Kidney (tissue), 14 donors: Measurements from ENCODE around the gene KCTD5. TPM values are rescaled to one million over a fixed set of nuclear protein-coding genes. Genes with fewer than 3 reads are reported as not detected.

Experiments
- DNase-seq, 5 donors: peaks; one replicate each; pipeline ENCODE4 v3.0.0-alpha.2; 2013 to 2020
- FAIRE-seq: peaks from 2 replicates; lab custom pipeline; 2012; peaks lifted over from hg19 to GRCh38; lab: Jason Lieb, UNC
- H3K27ac ChIP-seq, 2 donors: one replicate each; pipeline ENCODE4 v1.7.0; 2013; ENCODE audit warnings: low read depth in 2 of 2, low read length in 2 of 2, inconsistent platforms in 1 of 2
- H3K27me3 ChIP-seq: one replicate; pipeline ENCODE4 v1.7.1; 2013; ENCODE audit warnings: low read length, inconsistent platforms; ENCODE audit not compliant: control insufficient read depth, insufficient read depth
- H3K36me3 ChIP-seq, 3 donors: one replicate each; pipeline versions ENCODE4 v1.7.0 to v1.7.1; 2013; ENCODE audit warnings: low read length in 3 of 3, control low read depth in 1 of 3, inconsistent platforms in 1 of 3; ENCODE audit not compliant: insufficient read depth in 3 of 3, control insufficient read depth in 2 of 3
- H3K4me1 ChIP-seq, 3 donors: one replicate each; pipeline versions ENCODE4 v1.7.0 to v1.7.1; 2013; ENCODE audit warnings: low read length in 3 of 3, inconsistent platforms in 1 of 3, low read depth in 1 of 3; ENCODE audit not compliant: control insufficient read depth in 2 of 3, insufficient read depth in 2 of 3
- H3K4me3 ChIP-seq, 3 donors: one replicate each; pipeline versions ENCODE4 v1.7.0 to v1.8.1; 2013; ENCODE audit warnings: low read length in 3 of 3, control low read depth in 1 of 3, inconsistent platforms in 1 of 3
- H3K9ac ChIP-seq, 3 donors: one replicate each; pipeline versions ENCODE4 v1.7.0 to v1.7.1; 2013; ENCODE audit warnings: low read length in 3 of 3, control low read depth in 1 of 3, inconsistent platforms in 1 of 3
- H3K9me3 ChIP-seq, 3 donors: one replicate each; pipeline versions ENCODE4 v1.7.0 to v1.7.1; 2013; ENCODE audit warnings: low read length in 3 of 3, control low read depth in 1 of 3, inconsistent platforms in 1 of 3; ENCODE audit not compliant: control insufficient read depth in 2 of 3, insufficient read depth in 1 of 3
- CTCF ChIP-seq: IDR thresholded peaks from 3 replicates; pipeline ENCODE4 v1.5.1; 2012; ENCODE audit warnings: mild to moderate bottlenecking, moderate library complexity, borderline replicate concordance; ENCODE audit not compliant: insufficient read depth; ENCODE audit errors: extremely low read depth
- intact Hi-C: fragments of 100-400 bp; cut with DNase I; formaldehyde crosslinking; loops from one replicate; pipeline ENCODE4 v1.11.1; 2022
- polyA plus RNA-seq: library from polyadenylated mRNA; stranded (reverse); fragments of 350-450 nt; fragmentation: Illumina TruSeq; extraction: RNeasy Lipid Tissue Mini Kit (QIAGEN cat#74804); gene quantifications from one replicate; pipeline ENCODE4 v1.2.3, GENCODE V29; 2014; ENCODE audit warnings: low read depth, low replicate concordance; ENCODE audit not compliant: insufficient read depth
- total RNA-seq: library from RNA; stranded (reverse); fragmentation: NEBNext Ultra II Directional; extraction: Animal tissue kit (Norgen Biotek cat#: 25700); gene quantifications from one replicate; pipeline ENCODE4 v1.2.1, GENCODE V29; 2021
- donor health status: control.
- donor health status: control.
- donor health status: control.
- donor health status: control.
- donor health status: control.
- donor health status: DM: yes; HTN: yes; CAD: no.
- donor health status: Normal renal cell carcinoma (clear cell type).

KCTD5 gene
- total and polyA plus RNA-seq, 2 donors from 2014 or later = 12.8 to 19.9 TPM

GRCh38 chr16:2755158-2755557, 72.8 kb downstream of the KCTD5 start:
- peak overlapping the region in 2 of 3 donors; percentile 43 to 86 for H3K9ac ChIP-seq
- no peak for TF ChIP-seq CTCF
- intact Hi-C loops = no loop called here
- FAIRE-seq (no peak), DNase-seq (no peak)
- H3K9me3 ChIP-seq = peaks cover 0 to 5% (median 0%) of the 10 kb centered on the region in 3 donors
- peak overlapping the region in 2 of 3 donors; percentile 77 to 89 for H3K4me3 ChIP-seq
- no peaks in the 10 kb centered on the region for H3K27me3 ChIP-seq
- H3K27ac ChIP-seq = no peak overlapping the region
- peaks cover 13 to 34% (median 27%) of the 10 kb centered on the region in 3 donors for H3K36me3 ChIP-seq
- H3K4me1 ChIP-seq = peaks cover 0 to 28% (median 9%) of the 10 kb centered on the region in 3 donors

- H3K4me1 ChIP-seq = peaks cover 0 to 27% (median 9%) of the 10 kb centered on the region in 3 donors
- FAIRE-seq = no peak
- peaks cover 23 to 47% (median 39%) of the 10 kb centered on the region in 3 donors for H3K36me3 ChIP-seq
- TF ChIP-seq CTCF = no peak
- intact Hi-C loops = no loop called here
- no peaks in the 10 kb centered on the region for H3K27me3 ChIP-seq
- H3K9me3 ChIP-seq = peaks cover 0 to 3% (median 0%) of the 10 kb centered on the region in 3 donors
- H3K4me3 ChIP-seq = no peak overlapping the region
- peak in 1 of 5 donors; percentile 74 for DNase-seq
- no peak overlapping the region for H3K9ac ChIP-seq
- no peak overlapping the region for H3K27ac ChIP-seq
Observed at GRCh38 chr16:2756288-2757015, 74.1 kb downstream of the KCTD5 start.

- intact Hi-C loops = no loop called here
- no peak overlapping the region for H3K4me3 ChIP-seq
- H3K9me3 ChIP-seq = no peaks in the 10 kb centered on the region
- peaks cover 0 to 25% (median 9%) of the 10 kb centered on the region in 3 donors for H3K4me1 ChIP-seq
- no peak for FAIRE-seq
- H3K36me3 ChIP-seq = peaks cover 24 to 56% (median 48%) of the 10 kb centered on the region in 3 donors
- TF ChIP-seq CTCF = no peak
- peak in 1 of 5 donors; percentile 15 for DNase-seq
- H3K9ac ChIP-seq = no peak overlapping the region
- H3K27ac ChIP-seq = no peak overlapping the region
- no peaks in the 10 kb centered on the region for H3K27me3 ChIP-seq
Observed at GRCh38 chr16:2757344-2757743, 75.0 kb downstream of the KCTD5 start.

Other genes starting within 250 kb of the KCTD5 start
- 1.4 TPM for gene TEDC2, start 222.4 kb upstream of the KCTD5 start, total RNA-seq
- 1.7 TPM for gene TEDC2, start 222.4 kb upstream of the KCTD5 start, polyA plus RNA-seq
- 0.28 TPM for gene NTN3, start 211.2 kb upstream of the KCTD5 start, total RNA-seq
- gene NTN3, start 211.2 kb upstream of the KCTD5 start, polyA plus RNA-seq = not detected
- 25.7 TPM for gene TBC1D24, start 207.4 kb upstream of the KCTD5 start, total RNA-seq
- 23.9 TPM for gene TBC1D24, start 207.4 kb upstream of the KCTD5 start, polyA plus RNA-seq
- gene ATP6V0C, start 168.6 kb upstream of the KCTD5 start, total RNA-seq = 303 TPM
- 520 TPM for gene ATP6V0C, start 168.6 kb upstream of the KCTD5 start, polyA plus RNA-seq
- 52.1 TPM for gene AMDHD2, start 162.2 kb upstream of the KCTD5 start, total RNA-seq
- gene AMDHD2, start 162.2 kb upstream of the KCTD5 start, polyA plus RNA-seq = 51.8 TPM
- 0.54 TPM for gene CEMP1, start 151.1 kb upstream of the KCTD5 start, total RNA-seq
- not detected for gene CEMP1, start 151.1 kb upstream of the KCTD5 start, polyA plus RNA-seq
- 52.3 TPM for gene PDPK1, start 144.5 kb upstream of the KCTD5 start, total RNA-seq
- gene PDPK1, start 144.5 kb upstream of the KCTD5 start, polyA plus RNA-seq = 14.3 TPM
- 2.1 TPM for gene PRSS27, start 37.7 kb downstream of the KCTD5 start, total RNA-seq
- 0.41 TPM for gene PRSS27, start 37.7 kb downstream of the KCTD5 start, polyA plus RNA-seq
- gene SRRM2, start 70.1 kb downstream of the KCTD5 start, total RNA-seq = 621 TPM
- gene SRRM2, start 70.1 kb downstream of the KCTD5 start, polyA plus RNA-seq = 386 TPM
- gene ELOB, start 94.8 kb downstream of the KCTD5 start, total RNA-seq = 226 TPM
- 836 TPM for gene ELOB, start 94.8 kb downstream of the KCTD5 start, polyA plus RNA-seq
- not detected for gene PRSS33, start 105.0 kb downstream of the KCTD5 start, total RNA-seq
- not detected for gene PRSS33, start 105.0 kb downstream of the KCTD5 start, polyA plus RNA-seq
- not detected for gene PRSS41, start 115.9 kb downstream of the KCTD5 start, total RNA-seq
- gene PRSS41, start 115.9 kb downstream of the KCTD5 start, polyA plus RNA-seq = not detected
- 0.54 TPM for gene PRSS21, start 134.7 kb downstream of the KCTD5 start, total RNA-seq
- gene PRSS21, start 134.7 kb downstream of the KCTD5 start, polyA plus RNA-seq = not detected
- 0.98 TPM for gene ZG16B, start 147.8 kb downstream of the KCTD5 start, total RNA-seq
- 0.69 TPM for gene ZG16B, start 147.8 kb downstream of the KCTD5 start, polyA plus RNA-seq
- 30.8 TPM for gene PRSS22, start 175.6 kb downstream of the KCTD5 start, total RNA-seq
- 11.0 TPM for gene PRSS22, start 175.6 kb downstream of the KCTD5 start, polyA plus RNA-seq
- 31.3 TPM for gene FLYWCH2, start 200.7 kb downstream of the KCTD5 start, total RNA-seq
- gene FLYWCH2, start 200.7 kb downstream of the KCTD5 start, polyA plus RNA-seq = 52.5 TPM
- gene FLYWCH1, start 229.4 kb downstream of the KCTD5 start, total RNA-seq = 36.8 TPM
- 24.5 TPM for gene FLYWCH1, start 229.4 kb downstream of the KCTD5 start, polyA plus RNA-seq